Islet precursor cell (in vitro differentiated cells): ENCODE results near the gene IL17RB.
A peak's percentile ranks its signal among the peaks of the same experiment; 100 is the strongest.

Experiments used
- DNase-seq: peaks from one replicate; pipeline ENCODE4 v3.0.0-alpha.2; 2018

IL17RB gene

DNA sequence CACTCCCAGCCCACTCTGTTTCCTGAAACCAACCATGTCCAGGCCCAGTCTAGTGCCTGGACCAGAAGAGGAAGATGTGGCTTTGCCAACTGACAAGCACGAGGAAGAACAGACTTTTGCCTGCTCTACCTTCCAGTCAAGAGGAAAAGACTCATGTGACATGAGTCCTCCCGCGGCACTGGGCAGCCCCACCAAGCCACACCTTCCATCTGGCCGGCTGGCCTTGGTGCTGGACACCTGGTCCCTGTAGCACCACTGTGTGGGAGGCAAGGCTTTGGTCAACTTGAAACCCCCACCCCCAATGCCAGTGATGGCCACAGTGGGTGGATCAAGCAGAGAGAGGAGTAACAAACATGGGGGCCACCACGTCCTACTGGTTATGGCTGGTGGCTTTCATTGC lies 12.7 kb upstream of the IL17RB start:
- DNase-seq: peak; percentile 26

DNA sequence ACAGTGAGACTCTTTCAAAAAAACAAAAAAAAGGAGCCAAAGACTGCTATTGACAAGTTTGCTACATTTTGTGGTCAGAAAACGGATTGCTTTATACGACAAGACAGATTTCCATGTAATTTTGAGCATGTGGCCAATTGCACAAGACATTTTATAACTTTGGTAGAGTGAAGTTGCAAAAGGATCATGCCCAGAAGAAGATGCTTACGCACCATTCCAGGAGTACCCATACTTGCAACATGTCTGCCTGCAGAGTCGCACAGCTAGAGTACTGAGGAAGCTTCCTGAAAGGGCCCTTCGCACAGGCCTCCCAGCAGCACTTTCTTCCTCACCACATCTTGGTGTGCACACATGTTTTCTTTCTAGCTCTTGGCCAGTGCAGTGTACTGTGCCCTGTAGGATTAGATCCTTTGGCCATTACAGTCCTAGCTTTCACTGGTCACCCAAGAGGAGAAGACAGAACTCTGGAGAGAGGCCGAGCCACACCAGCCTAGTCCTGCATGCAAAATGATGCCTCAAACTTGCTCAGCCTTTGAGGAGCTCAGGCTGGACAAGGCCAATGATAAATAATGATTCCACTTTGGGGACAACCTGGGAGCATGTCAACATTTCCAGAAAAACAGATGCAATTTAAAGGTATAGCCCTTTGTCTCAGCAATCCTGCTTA lies 11.8 kb upstream of the IL17RB start:
- DNase-seq: peak; percentile 37

DNA sequence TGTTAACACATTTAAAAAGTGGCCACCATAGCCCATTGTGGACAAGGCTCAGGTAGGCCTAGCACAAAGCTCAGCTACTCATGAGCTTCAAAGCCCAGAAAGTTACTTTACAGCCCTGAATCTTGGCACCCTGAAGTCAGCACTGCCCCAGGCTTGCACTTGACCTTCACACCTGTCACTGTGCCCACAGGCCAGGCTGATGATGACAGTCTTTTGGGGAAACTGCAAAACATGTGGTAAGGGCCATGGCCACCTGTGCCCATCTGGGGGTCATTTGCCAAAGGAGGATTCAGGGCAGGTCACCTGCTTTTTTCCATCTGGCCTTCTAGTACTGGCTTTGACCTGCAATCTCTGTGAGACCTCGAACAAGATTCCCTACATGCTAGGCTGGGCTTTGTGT lies 11.1 kb upstream of the IL17RB start:
- peak; percentile 29 for DNase-seq

DNA sequence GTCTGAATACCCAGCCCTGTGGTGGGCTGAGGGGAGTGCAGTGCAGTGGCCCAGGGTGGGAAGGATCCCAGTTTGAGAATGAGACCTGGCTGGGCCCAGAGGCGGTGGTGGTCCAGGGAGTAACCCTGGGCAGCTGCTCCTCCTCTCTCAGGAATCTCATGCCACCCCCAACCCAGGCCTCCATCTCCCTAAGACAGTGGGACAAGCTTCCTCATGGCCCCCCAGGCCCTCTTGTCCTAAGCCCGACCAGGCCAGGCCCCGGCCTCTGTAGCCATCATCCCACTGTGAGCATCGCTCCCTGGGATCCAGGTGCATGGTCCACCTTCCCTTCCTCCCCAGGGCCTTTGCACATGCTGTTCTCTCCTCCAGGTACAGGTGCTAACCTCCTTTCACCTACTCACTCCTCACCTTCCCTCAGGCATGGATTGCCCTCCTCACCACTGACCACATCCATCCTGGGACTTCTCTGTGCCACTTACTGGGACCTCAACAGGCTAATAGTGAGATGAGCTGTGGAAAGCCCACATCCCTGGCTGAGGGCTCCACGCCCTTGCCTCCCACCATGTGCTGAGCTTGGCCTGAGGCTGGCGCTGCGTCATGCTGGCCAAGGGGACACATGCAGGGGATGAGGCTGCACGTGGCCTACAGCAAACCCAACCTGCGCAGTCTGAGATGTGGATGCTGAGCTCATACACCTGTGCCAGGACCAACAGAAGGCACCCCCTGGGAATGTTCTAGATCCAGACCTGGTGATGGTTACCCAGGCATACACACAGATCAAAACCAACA lies 10.1 kb upstream of the IL17RB start:
- peak; percentile 35 for DNase-seq

DNA sequence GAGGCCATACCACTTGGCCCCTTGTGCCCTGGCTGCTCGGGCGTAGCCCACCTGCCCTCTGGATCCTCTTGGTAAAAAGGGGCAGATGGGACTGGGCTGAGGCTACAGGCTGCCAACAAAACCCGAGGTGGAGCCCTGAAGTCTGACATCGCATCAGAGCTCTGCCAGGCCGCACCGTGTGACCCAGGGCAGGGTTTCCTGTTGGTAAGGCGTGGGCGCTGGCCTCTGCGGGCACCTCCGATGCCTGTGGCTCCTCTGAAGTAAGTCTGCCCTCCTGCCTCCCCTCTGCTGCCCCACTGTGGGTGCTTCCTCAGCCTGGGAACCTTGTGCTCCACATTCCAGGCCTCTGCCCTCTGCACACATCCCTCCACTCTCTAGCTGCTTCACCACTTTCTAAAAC lies 9.0 kb upstream of the IL17RB start:
- peak; percentile 34 for DNase-seq

DNA sequence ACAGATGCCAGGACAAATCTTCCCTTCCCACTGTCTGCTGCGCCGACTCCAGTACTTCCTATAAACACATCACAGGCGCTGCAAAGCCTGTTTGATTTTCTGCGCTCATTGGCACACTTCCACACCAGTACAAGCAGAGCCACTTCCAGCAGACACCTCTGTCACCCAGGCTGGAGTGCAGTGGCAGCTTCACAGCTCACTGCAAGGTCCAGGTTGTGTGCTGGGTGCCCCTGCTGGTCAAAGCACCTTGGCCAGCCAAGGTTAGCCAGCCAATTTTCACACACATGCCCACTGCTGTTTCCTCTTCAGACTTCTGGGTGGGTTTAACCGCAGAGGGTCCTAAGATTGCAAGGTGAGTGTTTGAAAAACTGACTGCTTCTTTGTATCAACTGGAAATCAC lies 5.1 kb upstream of the IL17RB start:
- peak; percentile 39 for DNase-seq

DNA sequence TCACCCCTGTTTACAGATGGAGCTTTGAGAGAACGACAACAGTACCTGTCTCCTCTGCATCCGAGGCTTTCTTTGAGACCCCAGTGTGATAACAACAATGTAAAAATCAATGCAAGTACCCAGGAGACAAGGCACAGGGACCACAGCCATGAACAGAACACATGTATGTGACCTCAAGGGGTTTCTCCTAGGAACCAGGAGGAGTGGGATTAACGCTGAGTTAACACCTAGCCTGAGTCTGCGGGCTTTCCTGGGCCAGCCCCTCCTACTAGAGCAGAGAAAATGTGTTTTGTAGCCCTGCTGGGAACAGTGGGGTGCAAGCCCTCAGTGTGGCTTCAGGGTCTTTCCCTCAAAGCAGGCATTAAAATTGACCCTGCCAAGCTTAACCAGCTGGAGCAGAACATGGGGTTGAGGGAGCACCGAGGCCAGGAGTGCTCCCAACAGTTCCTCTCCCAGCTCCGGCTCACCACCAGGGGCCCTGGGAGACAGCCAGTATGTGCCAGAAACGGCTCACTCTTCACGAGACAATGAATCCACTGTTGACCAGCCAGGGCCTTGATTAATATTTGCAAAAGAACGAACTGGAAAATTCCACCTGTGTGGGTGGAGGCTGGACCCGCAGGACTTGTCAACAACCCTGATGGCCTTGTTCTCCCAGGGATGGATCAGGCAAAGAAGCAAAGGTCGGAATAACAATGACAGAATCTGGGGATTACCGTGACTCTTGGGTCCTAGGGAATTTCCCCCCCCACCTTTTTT lies 3.8 kb upstream of the IL17RB start:
- DNase-seq: peak; percentile 74

DNA sequence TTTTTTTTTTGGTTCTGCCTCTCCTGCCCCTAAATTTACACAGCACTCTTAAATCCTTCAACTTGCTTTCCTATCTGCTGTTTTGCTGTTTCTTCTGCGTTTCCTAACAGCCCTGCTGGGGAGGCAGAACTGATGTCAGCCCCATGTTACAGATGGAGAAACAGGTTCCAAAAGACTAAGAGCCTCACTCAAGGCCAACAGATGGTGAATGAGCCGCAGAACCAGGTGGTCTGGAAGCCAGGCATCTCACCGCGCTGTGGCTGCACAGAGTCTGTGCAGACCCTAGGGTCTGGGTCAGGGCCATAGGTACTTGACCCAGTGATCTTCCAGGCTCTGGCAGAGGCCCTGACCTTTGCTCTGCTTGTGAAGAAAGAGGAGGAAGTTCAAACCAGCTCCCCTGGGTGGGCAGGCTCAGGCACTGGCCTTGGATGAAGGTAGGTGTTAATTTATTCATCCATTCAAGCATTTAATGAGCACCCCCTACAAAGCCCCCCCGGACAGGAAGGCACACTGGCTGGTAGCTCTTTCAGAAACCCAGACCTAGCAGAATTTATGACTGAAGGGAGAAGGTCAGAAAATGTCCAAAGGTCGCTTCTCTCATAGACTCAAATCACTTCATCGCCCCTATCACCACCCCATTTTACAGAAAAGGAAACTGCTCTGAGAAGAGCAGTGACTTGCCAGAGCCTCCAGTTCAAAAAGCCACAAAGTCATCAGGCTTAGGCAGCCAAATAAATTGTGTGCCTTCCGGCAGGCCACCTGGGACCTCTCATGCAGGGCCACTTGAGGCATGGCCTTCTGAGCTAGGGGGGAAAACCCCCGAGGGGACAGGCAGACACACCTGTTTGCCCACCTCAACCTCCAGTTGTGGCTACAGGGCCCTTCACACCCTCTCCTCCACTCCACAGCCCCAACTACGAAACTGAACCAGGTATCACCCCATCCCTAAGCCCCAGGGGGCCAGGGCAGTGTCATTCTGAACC lies 2.9 kb upstream of the IL17RB start:
- DNase-seq: peak; percentile 33

DNA sequence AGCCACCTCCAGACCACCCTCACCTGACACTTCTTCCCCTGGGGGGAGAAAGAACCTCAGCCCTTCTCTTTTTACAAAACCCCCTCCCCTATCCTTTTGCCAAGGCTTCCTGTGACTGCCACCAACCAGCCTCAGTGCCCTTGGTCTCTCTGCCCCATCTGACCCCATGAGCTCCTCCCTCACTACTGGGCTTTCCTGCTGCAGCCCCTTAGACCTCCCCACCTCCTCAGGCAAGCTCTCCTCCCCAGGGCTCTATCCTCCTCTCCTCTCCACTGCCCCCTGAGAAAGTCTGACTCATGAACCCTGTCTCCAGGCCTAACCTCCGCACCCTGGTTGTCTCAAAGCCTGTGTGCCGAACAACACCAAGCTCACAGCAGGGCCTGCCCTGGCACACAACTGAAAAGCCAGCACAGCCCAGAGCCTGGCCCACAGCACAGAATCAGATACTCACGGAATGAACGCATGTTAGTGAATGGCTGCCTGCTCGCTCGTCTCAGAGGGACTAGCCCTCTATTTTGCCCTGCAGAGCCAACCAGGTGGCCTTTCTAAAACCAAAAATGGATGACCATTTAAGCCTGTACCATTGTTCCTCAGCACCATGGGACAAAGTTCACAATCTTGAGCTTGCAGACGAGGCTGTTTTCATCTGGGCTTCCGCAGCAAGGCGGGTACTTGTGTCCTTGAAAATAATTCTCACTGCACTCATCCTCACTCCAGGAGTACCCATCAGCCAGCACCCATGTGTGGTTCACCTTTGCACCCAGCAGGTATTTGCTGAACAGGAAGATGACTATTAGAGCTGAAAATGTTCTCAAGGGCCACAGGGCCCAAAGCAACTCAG lies 1.9 kb upstream of the IL17RB start:
- peak; percentile 71 for DNase-seq

DNA sequence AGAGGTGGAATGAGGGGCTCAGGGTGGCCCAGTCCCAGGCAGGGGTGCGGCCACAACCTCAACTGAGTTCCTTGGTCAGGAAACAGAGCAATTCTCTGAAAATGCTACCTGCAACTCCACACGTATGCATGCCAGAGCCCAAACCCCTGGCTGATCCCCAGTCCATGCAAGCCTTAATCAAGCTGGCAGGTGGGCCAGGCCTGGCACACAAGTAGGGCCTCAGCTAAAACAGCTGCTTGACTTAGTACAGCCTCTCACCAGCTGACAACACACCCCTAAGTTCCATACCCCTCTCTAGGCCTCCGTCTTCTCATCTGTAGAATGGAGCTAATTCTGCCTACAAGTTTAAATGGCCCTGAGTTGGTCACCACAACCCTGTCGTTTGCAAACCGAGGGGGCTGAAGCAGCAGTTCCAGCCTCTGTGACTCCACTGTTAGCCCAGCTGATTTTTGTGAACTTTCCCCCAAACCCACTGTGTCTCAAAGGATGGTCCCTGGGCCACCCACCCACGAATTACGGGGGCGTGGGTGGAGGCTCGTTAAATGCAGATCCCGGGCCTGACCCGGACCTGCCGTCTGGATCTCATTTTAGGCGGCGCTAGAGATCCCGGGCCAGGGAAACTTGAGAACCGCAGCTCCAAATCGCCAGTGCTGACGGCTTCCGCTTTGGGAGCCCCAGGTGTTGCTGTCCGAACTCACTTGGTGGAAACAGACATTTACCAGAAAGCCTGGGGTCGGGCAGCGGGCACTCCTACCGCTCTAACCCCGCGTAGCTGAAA lies 1.1 kb upstream of the IL17RB start:
- DNase-seq: peak; percentile 88

DNA sequence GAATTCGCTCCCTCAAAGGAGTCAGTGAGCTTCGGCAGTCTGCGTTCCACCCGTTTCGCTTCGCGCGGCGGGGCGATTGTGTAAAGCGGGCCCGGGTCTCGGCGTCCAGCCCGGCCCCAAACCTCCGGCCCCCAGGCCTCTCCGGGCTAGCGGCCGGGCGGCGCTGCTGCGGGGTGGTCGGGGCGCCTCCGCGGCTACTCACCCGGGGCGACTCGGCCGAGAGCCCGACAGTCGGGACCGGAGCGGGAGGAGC lies 561 bp upstream of the IL17RB start:
- DNase-seq: no peak

DNA sequence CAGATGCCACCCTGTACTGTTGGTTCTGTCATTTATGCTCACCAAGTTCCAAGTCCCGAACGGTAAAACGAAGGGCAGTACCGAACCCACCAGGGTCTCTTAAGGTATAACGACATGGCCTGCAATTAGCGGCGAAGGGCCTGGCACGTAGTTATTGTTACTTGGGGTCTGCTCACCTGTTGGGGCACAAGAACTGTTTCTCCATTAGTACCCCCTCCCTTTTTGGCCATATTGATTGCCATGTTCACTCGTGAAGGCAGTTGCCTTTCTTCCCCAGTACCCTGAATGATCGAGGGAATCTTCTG lies 435 bp downstream of the IL17RB start:
- no peak for DNase-seq

DNA sequence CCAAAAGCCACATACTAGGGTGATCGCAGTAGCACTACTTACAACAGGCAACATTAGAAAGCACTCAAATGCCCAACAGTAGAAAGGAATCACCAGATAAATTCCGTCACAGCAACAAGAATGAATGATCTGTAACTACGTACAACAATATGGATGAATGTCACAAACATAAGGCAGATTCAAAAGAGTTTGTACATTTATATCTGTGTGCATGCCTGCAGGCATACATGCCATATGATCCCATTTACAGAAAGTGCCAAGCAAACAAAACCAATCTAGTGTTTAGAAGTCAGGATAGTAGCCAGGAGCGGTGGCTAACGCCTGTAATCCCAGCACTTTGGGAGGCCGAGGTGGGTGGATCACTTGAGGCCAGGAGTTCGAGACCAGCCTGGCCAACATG lies 3.5 kb downstream of the IL17RB start:
- peak; percentile 8 for DNase-seq

DNA sequence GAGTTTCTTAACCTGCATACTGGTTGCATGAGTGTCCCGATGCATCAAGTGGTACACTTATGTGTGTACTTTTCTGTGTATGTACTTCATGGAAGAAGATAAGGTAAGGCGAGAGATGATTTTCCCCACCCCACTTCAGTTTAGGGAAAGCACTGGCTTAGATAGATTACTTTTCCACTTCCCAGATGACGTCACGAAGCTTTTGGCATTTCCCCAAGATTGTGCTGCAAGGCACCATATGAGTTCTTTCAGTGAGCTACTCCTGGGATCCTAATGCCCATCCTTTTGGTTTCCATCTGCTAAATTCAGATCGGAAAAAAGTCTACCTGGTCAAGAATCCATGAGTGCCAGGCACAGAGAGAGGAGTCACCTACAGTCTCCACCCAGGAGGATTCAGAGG lies 4.5 kb downstream of the IL17RB start:
- peak; percentile 12 for DNase-seq

DNA sequence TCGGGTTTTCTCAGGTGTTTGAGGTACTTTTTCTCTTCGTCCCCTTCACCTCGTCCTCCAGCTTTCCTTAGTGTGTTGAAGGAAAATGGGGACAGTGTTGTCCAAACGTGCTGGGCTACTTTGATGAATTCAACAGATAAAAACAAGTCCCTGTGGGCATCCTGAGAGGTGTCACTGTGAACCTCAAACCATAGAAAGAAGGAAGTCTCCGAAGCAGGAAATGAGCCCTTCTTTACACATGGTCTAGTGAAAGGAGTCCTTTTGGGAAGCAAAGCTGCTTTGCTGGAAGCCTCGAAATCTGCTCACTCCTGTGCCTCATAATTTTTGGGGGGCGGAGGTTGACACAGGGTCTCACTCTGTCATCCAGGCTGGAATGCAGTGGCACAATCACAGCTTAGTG lies 10.6 kb downstream of the IL17RB start:
- peak; percentile 35 for DNase-seq

DNA sequence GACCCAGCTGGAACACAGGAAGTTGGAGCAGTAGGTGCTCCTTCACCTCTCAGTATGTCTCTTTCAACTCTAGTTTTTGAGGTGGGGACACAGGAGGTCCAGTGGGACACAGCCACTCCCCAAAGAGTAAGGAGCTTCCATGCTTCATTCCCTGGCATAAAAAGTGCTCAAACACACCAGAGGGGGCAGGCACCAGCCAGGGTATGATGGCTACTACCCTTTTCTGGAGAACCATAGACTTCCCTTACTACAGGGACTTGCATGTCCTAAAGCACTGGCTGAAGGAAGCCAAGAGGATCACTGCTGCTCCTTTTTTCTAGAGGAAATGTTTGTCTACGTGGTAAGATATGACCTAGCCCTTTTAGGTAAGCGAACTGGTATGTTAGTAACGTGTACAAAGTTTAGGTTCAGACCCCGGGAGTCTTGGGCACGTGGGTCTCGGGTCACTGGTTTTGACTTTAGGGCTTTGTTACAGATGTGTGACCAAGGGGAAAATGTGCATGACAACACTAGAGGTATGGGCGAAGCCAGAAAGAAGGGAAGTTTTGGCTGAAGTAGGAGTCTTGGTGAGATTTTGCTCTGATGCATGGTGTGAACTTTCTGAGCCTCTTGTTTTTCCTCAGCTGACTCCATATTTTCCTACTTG lies 11.9 kb downstream of the IL17RB start:
- peak; percentile 29 for DNase-seq

DNA sequence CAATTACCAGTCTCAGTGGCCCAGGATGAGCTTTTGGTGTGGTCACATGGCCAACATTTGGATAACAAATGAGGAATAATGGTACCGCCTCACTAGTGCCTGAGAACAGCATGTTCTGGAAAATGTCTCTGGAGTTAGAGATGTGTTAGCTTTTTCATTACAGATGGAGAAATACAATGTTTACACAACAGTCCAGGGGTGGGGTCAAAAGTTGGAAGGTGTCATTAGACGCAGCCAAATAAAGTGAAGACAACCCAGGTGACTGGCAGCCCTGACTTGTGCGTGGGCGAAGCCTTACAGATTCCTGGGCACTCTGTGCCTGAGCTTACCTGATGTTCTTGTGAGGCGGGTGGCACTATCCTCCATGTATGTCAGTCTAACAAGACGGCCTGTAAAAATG lies 12.8 kb downstream of the IL17RB start:
- peak; percentile 30 for DNase-seq

DNA sequence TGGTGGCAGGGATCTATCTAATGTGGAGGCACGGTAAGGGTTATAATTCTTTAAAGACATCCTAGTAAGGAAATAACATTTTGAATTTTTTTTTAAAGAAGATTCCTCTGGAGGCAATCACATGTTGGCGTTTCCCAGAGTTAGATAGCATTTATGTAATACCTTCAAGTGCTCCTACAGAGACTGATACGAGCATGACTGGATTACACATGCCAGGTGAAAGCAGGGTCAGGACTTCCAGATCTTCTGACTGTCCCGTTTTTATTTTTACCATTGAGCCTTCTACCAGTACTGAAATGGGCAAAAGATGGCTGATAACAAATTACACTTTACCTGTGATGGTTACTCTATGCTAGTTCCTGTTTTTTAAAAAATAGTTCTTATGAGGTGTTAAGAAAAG lies 13.8 kb downstream of the IL17RB start:
- DNase-seq: no peak

DNA sequence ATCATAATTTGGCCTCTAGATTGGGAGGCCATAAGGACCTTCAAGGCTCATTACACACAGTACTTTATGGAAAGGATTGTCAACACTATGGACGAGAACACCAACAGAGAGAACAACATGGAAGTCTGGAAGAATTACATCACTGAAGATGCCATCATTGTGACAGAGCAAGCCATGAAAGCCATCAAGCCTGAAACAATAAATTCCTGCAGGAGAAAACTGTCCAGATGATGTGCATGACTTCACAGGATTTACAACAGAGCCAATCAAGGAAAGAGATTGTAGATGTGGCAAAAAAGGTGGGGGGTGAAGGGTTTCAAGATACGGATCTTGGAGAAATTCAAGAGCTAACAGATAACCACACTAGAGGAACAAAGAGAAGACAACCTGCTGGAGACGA lies 15.9 kb downstream of the IL17RB start:
- peak; percentile 37 for DNase-seq

DNA sequence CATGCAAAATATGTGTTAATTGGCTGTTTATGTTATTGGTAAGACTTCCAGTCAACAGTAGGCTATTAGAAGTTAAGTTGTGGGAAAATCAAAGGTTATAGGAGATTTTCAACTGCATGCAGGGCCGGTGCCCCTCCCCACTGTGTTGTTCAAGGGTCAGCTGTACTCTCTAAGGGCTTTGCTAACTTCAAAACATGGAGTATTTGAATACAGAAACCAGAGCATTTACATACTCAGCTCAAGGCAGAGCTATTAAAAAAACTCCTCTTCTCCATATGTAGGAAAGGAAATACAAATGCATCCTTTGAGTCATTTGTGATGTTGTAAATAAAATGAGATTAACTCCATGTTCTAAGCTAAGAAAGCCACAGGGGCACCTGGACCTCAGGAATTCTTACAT lies 16.8 kb downstream of the IL17RB start:
- DNase-seq: no peak
